Measurements from ENCODE around the gene PDZD2.

PDZD2 gene

DNA sequence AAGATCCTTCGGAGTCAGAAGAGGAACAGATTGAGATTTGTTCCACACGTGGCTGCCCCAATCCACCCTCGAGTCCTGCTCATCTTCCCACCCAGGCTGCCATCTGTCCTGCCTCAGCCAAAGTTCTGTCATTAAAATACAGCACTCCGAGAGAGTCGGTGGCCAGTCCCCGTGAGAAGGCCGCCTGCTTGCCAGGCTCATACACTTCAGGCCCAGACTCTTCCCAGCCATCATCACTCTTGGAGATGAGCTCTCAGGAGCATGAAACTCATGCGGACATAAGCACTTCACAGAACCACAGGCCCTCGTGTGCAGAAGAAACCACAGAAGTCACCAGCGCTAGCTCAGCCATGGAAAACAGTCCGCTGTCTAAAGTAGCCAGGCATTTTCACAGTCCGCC is 449.3 kb downstream of the PDZD2 start:
- no peak for ATAC-seq (ENCODE audit: insufficient read depth, low read depth)
- no peak overlapping the region for H3K9ac ChIP-seq (ENCODE audit: low read depth, low read length)

DNA sequence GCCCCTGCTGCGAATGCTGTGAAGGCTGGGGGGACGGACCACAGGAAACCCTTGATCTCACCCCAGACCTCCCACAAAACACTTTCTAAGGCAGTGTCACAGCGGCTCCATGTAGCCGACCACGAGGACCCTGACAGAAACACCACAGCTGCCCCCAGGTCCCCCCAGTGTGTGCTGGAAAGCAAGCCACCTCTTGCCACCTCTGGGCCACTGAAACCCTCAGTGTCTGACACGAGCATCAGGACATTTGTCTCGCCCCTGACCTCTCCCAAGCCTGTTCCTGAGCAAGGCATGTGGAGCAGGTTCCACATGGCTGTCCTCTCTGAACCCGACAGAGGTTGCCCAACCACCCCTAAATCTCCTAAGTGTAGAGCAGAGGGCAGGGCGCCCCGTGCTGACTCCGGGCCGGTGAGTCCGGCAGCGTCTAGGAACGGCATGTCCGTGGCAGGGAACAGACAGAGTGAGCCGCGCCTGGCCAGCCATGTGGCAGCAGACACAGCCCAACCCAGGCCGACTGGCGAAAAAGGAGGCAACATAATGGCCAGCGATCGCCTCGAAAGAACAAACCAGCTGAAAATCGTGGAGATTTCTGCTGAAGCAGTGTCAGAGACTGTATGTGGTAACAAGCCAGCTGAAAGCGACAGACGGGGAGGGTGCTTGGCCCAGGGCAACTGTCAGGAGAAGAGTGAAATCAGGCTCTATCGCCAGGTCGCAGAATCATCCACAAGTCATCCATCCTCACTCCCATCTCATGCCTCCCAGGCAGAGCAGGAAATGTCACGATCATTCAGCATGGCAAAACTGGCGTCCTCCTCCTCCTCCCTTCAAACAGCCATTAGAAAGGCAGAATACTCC is 450.4 kb downstream of the PDZD2 start:
- no peak for ATAC-seq (ENCODE audit: insufficient read depth, low read depth)
- H4K20me1 ChIP-seq (ENCODE audit: insufficient read depth, low read length) = no peaks in the 10 kb centered on the region
- TF ChIP-seq, protein P1, sequence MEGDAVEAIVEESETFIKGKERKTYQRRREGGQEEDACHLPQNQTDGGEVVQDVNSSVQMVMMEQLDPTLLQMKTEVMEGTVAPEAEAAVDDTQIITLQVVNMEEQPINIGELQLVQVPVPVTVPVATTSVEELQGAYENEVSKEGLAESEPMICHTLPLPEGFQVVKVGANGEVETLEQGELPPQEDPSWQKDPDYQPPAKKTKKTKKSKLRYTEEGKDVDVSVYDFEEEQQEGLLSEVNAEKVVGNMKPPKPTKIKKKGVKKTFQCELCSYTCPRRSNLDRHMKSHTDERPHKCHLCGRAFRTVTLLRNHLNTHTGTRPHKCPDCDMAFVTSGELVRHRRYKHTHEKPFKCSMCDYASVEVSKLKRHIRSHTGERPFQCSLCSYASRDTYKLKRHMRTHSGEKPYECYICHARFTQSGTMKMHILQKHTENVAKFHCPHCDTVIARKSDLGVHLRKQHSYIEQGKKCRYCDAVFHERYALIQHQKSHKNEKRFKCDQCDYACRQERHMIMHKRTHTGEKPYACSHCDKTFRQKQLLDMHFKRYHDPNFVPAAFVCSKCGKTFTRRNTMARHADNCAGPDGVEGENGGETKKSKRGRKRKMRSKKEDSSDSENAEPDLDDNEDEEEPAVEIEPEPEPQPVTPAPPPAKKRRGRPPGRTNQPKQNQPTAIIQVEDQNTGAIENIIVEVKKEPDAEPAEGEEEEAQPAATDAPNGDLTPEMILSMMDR (IDR thresholded peaks at IDR 0.05; ENCODE audit: borderline replicate concordance, extremely low read depth, low read length, poor library complexity, severe bottlenecking) = no peak
- no peak for TF ChIP-seq EZH2 (IDR thresholded peaks at IDR 0.05; ENCODE audit: borderline replicate concordance, low read depth, low read length, severe bottlenecking)
- no peak overlapping the region for H3K4me3 ChIP-seq (ENCODE audit: low read depth in 1 of 2, low read length in 2 of 2)
- no peak for DNase-seq
- no peaks in the 10 kb centered on the region for H3K36me3 ChIP-seq (ENCODE audit: insufficient read depth, low read length)
- no peak overlapping the region for H3K9ac ChIP-seq (ENCODE audit: low read depth, low read length)
- H3K27me3 ChIP-seq (ENCODE audit: insufficient read depth, low read length, poor library complexity) = no peaks in the 10 kb centered on the region
- no peaks in the 10 kb centered on the region for H3K79me2 ChIP-seq (ENCODE audit: insufficient read depth, low read length)
- H3K4me1 ChIP-seq (ENCODE audit: insufficient read depth, low read length) = no peaks in the 10 kb centered on the region
- no peak overlapping the region for H3K27ac ChIP-seq (ENCODE audit: low read length)
- H2AFZ ChIP-seq (ENCODE audit: low read depth, low read length) = no peak overlapping the region
- H3K9me3 ChIP-seq (ENCODE audit: insufficient read depth, low read length, severe bottlenecking) = no peaks in the 10 kb centered on the region
- H3K4me2 ChIP-seq (ENCODE audit: insufficient read depth, low read length) = no peak overlapping the region

More for the DNA sequence above, 449.3 kb downstream of the PDZD2 start:
- no peak overlapping the region for H3K4me2 ChIP-seq (ENCODE audit: insufficient read depth, low read length)
- no peaks in the 10 kb centered on the region for H3K79me2 ChIP-seq (ENCODE audit: insufficient read depth, low read length)
- H4K20me1 ChIP-seq (ENCODE audit: insufficient read depth, low read length) = no peaks in the 10 kb centered on the region
- no peak overlapping the region for H3K4me3 ChIP-seq (ENCODE audit: low read depth in 1 of 2, low read length in 2 of 2)
- H3K9me3 ChIP-seq (ENCODE audit: insufficient read depth, low read length, severe bottlenecking) = no peaks in the 10 kb centered on the region
- TF ChIP-seq, protein P1 (IDR thresholded peaks at IDR 0.05; ENCODE audit: borderline replicate concordance, extremely low read depth, low read length, poor library complexity, severe bottlenecking) = no peak
- TF ChIP-seq EZH2 (IDR thresholded peaks at IDR 0.05; ENCODE audit: borderline replicate concordance, low read depth, low read length, severe bottlenecking) = no peak
- DNase-seq = no peak
- no peak overlapping the region for H3K27ac ChIP-seq (ENCODE audit: low read length)
- no peaks in the 10 kb centered on the region for H3K4me1 ChIP-seq (ENCODE audit: insufficient read depth, low read length)
- no peaks in the 10 kb centered on the region for H3K27me3 ChIP-seq (ENCODE audit: insufficient read depth, low read length, poor library complexity)
- no peaks in the 10 kb centered on the region for H3K36me3 ChIP-seq (ENCODE audit: insufficient read depth, low read length)
- no peak overlapping the region for H2AFZ ChIP-seq (ENCODE audit: low read depth, low read length)

DNA sequence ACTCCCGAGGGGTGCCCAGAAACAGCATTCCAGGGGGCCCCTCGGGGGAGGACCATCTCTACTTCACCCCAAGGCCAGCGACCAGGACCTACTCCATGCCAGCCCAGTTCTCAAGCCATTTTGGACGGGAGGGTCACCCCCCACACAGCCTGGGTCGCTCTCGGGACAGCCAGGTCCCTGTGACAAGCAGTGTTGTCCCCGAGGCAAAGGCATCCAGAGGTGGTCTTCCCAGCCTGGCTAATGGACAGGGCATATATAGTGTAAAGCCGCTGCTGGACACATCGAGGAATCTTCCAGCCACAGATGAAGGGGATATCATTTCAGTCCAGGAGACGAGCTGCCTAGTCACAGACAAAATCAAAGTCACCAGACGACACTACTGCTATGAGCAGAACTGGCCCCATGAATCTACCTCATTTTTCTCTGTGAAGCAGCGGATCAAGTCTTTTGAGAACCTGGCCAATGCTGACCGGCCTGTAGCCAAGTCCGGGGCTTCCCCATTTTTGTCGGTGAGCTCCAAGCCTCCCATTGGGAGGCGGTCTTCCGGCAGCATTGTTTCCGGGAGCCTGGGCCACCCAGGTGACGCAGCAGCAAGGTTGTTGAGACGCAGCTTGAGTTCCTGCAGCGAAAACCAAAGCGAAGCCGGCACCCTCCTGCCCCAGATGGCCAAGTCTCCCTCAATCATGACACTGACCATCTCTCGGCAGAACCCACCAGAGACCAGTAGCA is 451.3 kb downstream of the PDZD2 start:
- Histone ChIP-seq H3K36me3 (ENCODE audit: insufficient read depth, low read length) (no peaks in the 10 kb centered on the region), H4K20me1 (ENCODE audit: insufficient read depth, low read length) (no peaks in the 10 kb centered on the region), H3K79me2 (ENCODE audit: insufficient read depth, low read length) (no peaks in the 10 kb centered on the region), H3K9ac (ENCODE audit: low read depth, low read length) (no peak overlapping the region), H3K27me3 (ENCODE audit: insufficient read depth, low read length, poor library complexity) (no peaks in the 10 kb centered on the region), H3K4me1 (ENCODE audit: insufficient read depth, low read length) (no peaks in the 10 kb centered on the region), H3K9me3 (ENCODE audit: insufficient read depth, low read length, severe bottlenecking) (no peaks in the 10 kb centered on the region), H3K4me3 (ENCODE audit: low read depth in 1 of 2, low read length in 2 of 2) (no peak overlapping the region), H3K27ac (ENCODE audit: low read length) (no peak overlapping the region), H3K4me2 (ENCODE audit: insufficient read depth, low read length) (no peak overlapping the region), H2AFZ (ENCODE audit: low read depth, low read length) (no peak overlapping the region)
- TF ChIP-seq, protein P1 (IDR thresholded peaks at IDR 0.05; ENCODE audit: borderline replicate concordance, extremely low read depth, low read length, poor library complexity, severe bottlenecking) = no peak
- no peak for TF ChIP-seq EZH2 (IDR thresholded peaks at IDR 0.05; ENCODE audit: borderline replicate concordance, low read depth, low read length, severe bottlenecking)
- DNase-seq (no peak), ATAC-seq (ENCODE audit: insufficient read depth, low read depth) (no peak)
